Suprapubic skin (tissue), 3 donors: ENCODE measurements around the gene LRFN4.

Experiments used
- CTCF ChIP-seq, 2 donors: fragments of 200-600 bp in 1 of 2; fragments of 450-650 bp in 1 of 2; sonication (generic) in 1 of 2; IDR thresholded peaks; one replicate each; pipeline ENCODE4 v1.5.1; 2016 to 2019; ENCODE audit warnings: antibody characterized with exemption in 2 of 2, mild to moderate bottlenecking in 1 of 2, moderate library complexity in 1 of 2
- POLR2A ChIP-seq, 2 donors: fragments of 450-650 bp; IDR thresholded peaks; one replicate each; pipeline ENCODE4 v1.6.1; 2017; ENCODE audit warnings: antibody characterized with exemption in 2 of 2, mild to moderate bottlenecking in 2 of 2, moderate library complexity in 2 of 2

- TF ChIP-seq POLR2A (IDR thresholded peaks at IDR 0.05) = no peak
- no peak for TF ChIP-seq CTCF (IDR thresholded peaks at IDR 0.05)
Measured at GRCh38 chr11:66904981-66905521, 48.2 kb downstream of the LRFN4 start.
